Central memory CD8-positive, alpha-beta T cell (primary cell): ENCODE measurements around the gene HOXC13.

Experiments
- ATAC-seq: fragments of 150-1000 bp; cut with Tn5 transposase; replicated peaks from 2 replicates; pipeline ENCODE4 v1.10.0; 2022; ENCODE audit warnings: mild to moderate bottlenecking, moderate FRiP score, moderate number of reproducible peaks; ENCODE audit not compliant: poor library complexity, severe bottlenecking; ENCODE audit errors: extremely low read depth
- DNase-seq, 2 donors: peaks; one replicate each; pipeline ENCODE4 v3.0.0; 2021; ENCODE audit warnings: low spot score in 2 of 2
- H3K27ac Mint-ChIP-seq: one replicate; pipeline ENCODE4 v1.8.0; 2022; ENCODE audit warnings: low read depth, mild to moderate bottlenecking, moderate library complexity, mixed read lengths
- H3K27me3 Mint-ChIP-seq: one replicate; pipeline ENCODE4 v1.8.0; 2022; ENCODE audit warnings: mixed read lengths
- H3K36me3 Mint-ChIP-seq: one replicate; pipeline ENCODE4 v1.8.0; 2022; ENCODE audit warnings: mild to moderate bottlenecking, moderate library complexity, mixed read lengths; ENCODE audit not compliant: insufficient read depth
- H3K4me1 Mint-ChIP-seq: one replicate; pipeline ENCODE4 v1.8.0; 2022; ENCODE audit warnings: mixed read lengths
- H3K4me3 Mint-ChIP-seq: one replicate; pipeline ENCODE4 v1.8.0; 2022; ENCODE audit warnings: mild to moderate bottlenecking, moderate library complexity, mixed read lengths
- H3K9me3 Mint-ChIP-seq: one replicate; pipeline ENCODE4 v1.8.0; 2022; ENCODE audit warnings: mixed read lengths

Gene HOXC13

DNA sequence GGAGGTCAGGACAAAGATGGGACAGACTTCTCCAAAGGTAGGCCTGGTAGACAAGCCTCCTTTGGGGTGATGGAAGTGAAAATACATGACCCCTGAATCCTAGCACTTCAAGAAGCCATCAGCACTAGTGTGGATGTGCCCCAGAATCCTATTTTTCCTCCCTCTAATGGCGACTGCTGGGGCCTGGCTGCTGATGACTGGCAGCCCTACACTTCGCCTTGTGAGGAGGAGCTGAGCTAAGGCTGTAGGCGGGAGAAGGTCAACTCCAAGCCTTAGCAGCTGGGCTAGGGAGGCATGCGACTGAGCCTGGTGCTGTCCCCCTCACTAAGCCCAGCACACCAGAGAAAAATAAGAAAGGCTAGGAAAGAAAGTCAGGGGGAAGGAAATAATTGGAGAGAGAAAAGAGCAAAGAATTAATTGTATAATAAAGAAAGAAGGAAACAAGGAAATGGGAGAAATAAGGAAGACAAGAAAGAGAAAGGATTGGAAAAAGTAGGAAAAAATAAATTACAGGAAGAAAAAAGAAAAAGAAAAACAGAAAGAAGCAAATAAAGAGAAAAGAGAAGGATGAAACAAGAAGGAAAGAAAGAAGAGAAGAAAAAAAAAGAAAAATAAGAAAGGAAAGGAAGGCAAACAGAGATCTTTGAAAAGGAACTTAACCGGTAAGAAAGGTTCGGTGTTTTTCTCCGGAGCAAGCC is 41.6 kb downstream of the HOXC13 start:
- Mint-ChIP-seq H3K27ac (no peak overlapping the region), H3K4me1 (peaks cover 21% of the 10 kb centered on the region), H3K9me3 (no peaks in the 10 kb centered on the region), H3K27me3 (peaks cover 99% of the 10 kb centered on the region), H3K4me3 (no peak overlapping the region), H3K36me3 (peaks cover 27% of the 10 kb centered on the region)
- ATAC-seq (no peak), DNase-seq (no peak)

DNA sequence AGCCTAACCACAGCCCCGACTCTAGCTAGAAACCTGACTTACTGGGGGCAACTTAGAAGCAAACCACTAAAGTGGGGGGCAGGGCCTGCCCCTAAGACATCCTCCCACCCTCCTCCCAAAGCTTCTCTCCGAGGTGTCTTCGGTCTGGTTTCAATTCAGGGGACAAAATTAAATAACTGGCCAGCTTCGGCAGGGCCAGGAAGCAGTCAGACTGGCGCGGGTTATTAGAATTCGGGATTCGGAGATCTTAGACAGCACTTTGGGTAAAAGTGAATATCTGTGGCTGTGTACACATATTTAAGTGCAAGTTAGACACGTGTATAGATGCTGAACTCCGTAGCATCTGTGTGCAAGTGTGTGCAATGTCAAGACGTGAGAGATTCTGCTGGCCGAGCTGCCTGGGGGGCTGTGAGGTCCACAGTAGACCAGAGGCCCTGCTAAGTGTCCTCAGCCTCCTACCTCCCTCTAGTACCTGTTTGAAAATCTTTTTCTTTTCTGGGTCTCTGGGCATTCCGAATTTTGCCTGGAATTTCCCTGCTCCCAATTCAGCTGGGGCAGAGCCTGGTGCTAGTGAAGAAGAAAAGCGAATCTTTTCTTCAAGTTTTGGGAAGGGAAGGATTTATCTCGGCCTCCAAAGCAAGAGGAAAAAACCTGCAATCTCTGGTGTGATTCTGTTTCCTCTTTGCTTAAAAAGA is 42.3 kb downstream of the HOXC13 start:
- DNase-seq (no peak), ATAC-seq (no peak)
- H3K9me3 Mint-ChIP-seq: no peaks in the 10 kb centered on the region
- no peak overlapping the region for H3K4me3 Mint-ChIP-seq
- no peak overlapping the region for H3K27ac Mint-ChIP-seq
- peaks cover 25% of the 10 kb centered on the region for H3K36me3 Mint-ChIP-seq
- peaks cover 99% of the 10 kb centered on the region for H3K27me3 Mint-ChIP-seq
- peaks cover 20% of the 10 kb centered on the region for H3K4me1 Mint-ChIP-seq

DNA sequence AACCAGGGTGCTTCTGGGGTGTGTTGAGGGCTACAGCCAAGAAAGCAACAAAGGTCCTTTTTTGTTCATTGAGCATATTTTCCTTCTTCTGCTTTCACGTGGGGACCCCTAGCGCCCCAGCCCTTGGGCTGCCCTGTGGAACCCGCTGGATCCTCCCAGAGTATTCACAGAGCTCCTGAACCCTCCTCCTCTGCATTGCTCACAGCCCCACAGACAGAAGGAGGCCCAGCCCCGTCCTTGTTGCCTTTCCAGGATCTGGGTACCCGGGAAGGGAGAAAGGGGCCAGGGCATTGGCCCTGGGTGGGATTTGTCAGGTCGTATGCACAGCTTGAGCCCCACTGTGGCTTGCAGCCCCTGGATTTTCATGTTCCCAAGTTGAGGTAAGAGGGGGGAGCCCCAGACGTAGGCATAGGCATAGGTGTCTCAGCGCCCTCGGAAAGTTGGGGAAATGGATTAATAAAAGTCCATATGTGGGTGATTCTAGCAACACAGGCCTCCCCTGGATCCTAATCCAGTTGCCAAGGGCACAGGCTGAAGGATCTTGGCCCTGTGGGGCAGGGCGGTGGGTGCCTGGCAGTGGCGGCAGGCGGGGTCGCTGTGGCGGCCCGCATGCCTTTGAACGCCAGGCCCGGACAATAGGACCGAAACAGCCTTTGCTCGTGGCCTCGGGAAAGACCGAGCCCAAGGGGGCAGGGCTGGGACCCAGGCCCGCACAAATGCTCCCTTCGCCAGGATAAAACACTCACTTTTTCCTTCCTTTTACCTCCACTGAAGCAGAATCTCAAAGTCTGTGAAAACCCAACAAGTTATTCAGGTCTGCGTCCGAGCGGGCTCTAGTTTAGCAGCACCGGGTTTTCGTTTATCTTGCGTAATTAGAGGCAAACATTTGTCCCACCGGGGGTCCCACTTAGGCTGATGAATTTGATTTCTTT is 43.3 kb downstream of the HOXC13 start:
- H3K27me3 Mint-ChIP-seq: peaks cover 99% of the 10 kb centered on the region
- DNase-seq (no peak), ATAC-seq (no peak)
- H3K36me3 Mint-ChIP-seq: peaks cover 20% of the 10 kb centered on the region
- H3K4me3 Mint-ChIP-seq: no peak overlapping the region
- no peaks in the 10 kb centered on the region for H3K9me3 Mint-ChIP-seq
- H3K27ac Mint-ChIP-seq: no peak overlapping the region
- peaks cover 30% of the 10 kb centered on the region for H3K4me1 Mint-ChIP-seq

DNA sequence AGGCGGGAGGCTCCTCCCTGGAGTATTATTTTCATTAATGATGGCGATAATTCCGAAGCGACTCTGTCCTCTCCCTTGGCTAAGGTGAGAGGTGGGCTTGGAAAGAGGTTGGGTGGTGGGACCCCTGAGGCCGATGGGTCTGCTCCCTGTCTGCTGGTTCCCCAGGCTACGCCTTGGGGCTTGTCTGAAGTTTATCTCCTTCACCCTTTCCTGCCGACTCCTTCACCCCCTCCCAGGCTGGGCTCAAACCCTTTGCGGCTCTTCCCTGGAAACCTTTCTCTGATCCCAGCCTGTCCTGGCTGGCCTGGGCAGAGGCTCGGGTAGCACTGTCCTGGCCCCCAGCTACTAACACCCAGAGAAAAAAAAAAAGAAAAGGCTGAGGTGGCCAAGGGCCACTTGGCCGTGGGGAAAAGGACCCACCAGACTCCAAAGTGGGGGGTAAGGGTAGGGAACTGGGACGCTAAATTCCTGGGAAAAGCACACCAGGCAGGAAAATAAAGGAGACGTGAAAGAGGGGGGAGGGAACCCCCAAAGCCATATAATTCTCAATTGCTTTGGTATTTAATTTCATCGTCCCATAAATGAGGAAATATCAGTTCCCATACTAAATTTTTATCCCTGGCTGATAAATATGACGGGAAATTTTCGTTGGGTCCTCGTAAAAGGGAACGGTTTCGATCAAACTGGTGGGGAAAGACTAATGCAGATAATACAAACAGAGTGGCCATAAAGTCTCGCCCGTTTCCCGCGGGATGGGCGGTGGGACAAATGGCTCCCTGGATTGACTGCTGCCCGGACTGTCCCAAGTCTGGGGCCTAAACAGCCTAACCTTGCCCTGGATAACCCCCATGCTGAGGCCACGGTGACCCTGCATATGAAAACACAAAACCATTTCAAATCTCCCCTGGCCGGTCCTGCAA is 44.3 kb downstream of the HOXC13 start:
- Mint-ChIP-seq H3K27me3 (peaks cover 99% of the 10 kb centered on the region), H3K27ac (peak overlapping the region; percentile 53), H3K9me3 (no peaks in the 10 kb centered on the region), H3K36me3 (peaks cover 20% of the 10 kb centered on the region), H3K4me1 (peaks cover 28% of the 10 kb centered on the region), H3K4me3 (no peak overlapping the region)
- DNase-seq (no peak), ATAC-seq (no peak)

DNA sequence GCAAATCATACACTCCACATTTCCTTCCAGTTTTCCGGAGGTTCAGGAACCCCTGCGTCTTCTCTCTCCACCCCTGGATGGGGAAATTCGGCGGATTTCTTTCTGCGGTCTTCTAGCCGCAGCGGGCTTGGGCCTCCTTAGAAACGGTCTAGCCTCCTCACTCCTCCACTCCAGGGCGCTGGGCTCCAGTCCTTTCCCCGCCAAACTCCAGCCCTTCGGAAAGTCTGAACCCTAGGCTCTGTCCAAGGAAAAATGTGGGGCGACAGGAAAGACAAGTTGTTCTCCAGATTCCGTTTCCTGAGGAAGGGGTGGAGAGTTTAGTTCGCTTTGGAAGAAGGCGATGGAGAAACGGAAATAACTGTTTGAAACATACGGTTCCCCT is 44.9 kb downstream of the HOXC13 start:
- no peak overlapping the region for H3K4me3 Mint-ChIP-seq
- ATAC-seq (no peak), DNase-seq (no peak)
- H3K9me3 Mint-ChIP-seq: no peaks in the 10 kb centered on the region
- peaks cover 20% of the 10 kb centered on the region for H3K36me3 Mint-ChIP-seq
- peaks cover 99% of the 10 kb centered on the region for H3K27me3 Mint-ChIP-seq
- peak overlapping the region; percentile 53 for H3K27ac Mint-ChIP-seq
- peaks cover 27% of the 10 kb centered on the region for H3K4me1 Mint-ChIP-seq

DNA sequence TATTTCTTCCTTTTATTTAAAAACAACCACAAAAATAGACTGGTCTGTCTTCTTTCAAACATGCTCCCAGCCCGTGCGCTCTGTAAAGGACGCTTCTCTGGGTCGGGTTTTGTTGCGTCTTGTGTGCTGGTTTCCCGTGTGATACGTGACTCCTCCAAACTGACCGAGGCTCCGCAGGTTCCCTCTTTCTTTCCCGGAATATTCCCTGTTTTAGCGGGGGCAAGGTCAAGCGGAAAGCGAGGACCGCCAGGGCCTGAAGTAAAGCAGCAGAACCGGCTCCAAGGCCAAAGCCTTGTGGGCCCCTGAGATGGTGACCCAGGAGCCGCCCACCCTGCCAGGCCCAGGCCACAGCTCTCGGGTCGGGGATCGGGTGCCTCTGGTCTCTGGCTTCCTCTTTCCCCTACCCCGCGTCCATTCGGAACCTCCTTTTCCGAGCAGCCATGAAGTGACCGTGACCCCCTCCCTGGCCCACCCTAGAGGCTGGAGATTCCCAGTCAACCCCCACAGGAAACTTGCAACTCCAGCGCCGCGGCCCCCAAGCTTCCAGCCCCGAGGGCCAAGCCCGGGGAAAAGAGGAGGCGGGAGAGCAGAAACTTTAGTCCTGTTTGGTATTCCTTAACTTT is 45.4 kb downstream of the HOXC13 start:
- DNase-seq: no peak
- Mint-ChIP-seq H3K9me3 (no peaks in the 10 kb centered on the region), H3K27me3 (peaks cover 99% of the 10 kb centered on the region), H3K36me3 (peaks cover 20% of the 10 kb centered on the region), H3K4me3 (peak overlapping the region; percentile 61), H3K27ac (peak overlapping the region; percentile 53), H3K4me1 (peaks cover 30% of the 10 kb centered on the region)
- no peak for ATAC-seq

DNA sequence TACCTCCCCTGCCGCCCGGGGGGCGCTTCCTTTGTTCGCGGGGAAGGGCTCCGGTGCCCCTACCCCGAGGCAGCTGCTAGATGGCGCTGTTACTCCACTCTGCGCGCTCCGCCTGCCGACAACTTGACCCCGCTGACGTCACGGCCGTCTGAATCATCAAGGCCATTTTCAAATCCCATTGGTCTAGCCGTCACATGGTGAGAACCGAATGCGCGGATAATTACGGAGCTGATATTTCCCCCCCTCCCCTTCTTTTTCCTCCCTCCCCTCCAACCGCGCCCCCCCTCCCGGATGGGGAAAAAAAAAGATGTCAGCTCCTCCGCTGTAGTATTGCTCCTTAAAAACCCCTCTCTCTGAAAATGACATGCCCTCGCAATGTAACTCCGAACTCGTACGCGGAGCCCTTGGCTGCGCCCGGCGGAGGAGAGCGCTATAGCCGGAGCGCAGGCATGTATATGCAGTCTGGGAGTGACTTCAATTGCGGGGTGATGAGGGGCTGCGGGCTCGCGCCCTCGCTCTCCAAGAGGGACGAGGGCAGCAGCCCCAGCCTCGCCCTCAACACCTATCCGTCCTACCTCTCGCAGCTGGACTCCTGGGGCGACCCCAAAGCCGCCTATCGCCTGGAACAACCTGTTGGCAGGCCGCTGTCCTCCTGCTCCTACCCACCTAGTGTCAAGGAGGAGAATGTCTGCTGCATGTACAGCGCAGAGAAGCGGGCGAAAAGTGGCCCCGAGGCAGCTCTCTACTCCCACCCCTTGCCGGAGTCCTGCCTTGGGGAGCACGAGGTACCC is 46.5 kb downstream of the HOXC13 start, which contains the start of gene HOXC10:
TSS of gene HOXC10 (plus strand) at position 246 of the 791 bp plus-strand sequence. CDS start at position 360, 114 bp downstream.
- Mint-ChIP-seq H3K36me3 (peaks cover 23% of the 10 kb centered on the region), H3K4me1 (peaks cover 41% of the 10 kb centered on the region), H3K4me3 (peak within 1 kb of the TSS; percentile 61), H3K9me3 (no peaks in the 10 kb centered on the region), H3K27ac (peak within 1 kb of the TSS; percentile 65), H3K27me3 (peaks cover 99% of the 10 kb centered on the region)
- DNase-seq: peak; percentile 47 to 61
- ATAC-seq: peak; percentile 55

DNA sequence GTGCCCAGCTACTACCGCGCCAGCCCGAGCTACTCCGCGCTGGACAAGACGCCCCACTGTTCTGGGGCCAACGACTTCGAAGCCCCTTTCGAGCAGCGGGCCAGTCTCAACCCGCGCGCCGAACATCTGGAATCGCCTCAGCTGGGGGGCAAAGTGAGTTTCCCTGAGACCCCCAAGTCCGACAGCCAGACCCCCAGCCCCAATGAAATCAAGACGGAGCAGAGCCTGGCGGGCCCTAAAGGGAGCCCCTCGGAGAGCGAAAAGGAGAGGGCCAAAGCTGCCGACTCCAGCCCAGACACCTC is 47.0 kb downstream of the HOXC13 start:
- peak overlapping the region; percentile 61 for H3K4me3 Mint-ChIP-seq
- peaks cover 25% of the 10 kb centered on the region for H3K36me3 Mint-ChIP-seq
- H3K4me1 Mint-ChIP-seq: peaks cover 46% of the 10 kb centered on the region
- peaks cover 99% of the 10 kb centered on the region for H3K27me3 Mint-ChIP-seq
- no peak for ATAC-seq
- H3K9me3 Mint-ChIP-seq: no peaks in the 10 kb centered on the region
- DNase-seq: no peak
- H3K27ac Mint-ChIP-seq: peak overlapping the region; percentile 65

DNA sequence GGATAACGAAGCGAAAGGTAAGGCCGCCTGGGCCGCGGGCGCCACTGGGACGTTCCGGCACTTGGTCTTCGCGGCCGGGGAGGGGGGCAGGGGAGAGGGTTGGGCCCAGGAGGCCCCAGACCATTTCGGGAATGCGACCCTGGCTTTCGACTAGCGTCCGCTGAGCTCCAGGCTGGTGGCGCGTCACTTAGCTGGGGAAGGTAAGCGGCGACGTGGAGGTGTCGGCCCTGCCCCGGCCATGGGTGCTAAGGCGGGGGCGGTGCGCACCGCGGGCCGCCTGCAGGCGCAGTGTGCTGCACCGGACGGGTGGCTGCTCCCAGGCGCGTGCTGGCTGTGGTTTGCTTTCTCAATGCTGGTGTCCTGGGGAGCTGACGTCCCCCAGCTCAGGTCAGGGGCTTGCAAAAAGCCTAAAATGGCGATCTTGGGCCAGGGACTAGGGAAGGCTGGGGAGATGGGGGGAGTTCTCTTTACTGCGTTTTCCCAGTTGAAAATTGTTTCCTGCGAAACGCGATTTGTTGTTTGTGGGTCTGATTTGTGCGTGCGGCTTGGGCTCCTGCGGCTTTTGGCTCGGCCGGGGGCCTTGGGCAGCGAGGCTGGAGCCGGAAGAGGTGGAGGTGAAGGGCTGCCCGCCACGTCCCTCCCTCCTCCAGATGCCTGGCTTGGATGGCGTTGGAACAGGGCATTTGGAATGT is 47.5 kb downstream of the HOXC13 start:
- DNase-seq: no peak
- peaks cover 27% of the 10 kb centered on the region for H3K36me3 Mint-ChIP-seq
- no peaks in the 10 kb centered on the region for H3K9me3 Mint-ChIP-seq
- peaks cover 99% of the 10 kb centered on the region for H3K27me3 Mint-ChIP-seq
- peak overlapping the region; percentile 37 for H3K4me3 Mint-ChIP-seq
- ATAC-seq: no peak
- H3K4me1 Mint-ChIP-seq: peaks cover 47% of the 10 kb centered on the region
- peak overlapping the region; percentile 69 for H3K27ac Mint-ChIP-seq

DNA sequence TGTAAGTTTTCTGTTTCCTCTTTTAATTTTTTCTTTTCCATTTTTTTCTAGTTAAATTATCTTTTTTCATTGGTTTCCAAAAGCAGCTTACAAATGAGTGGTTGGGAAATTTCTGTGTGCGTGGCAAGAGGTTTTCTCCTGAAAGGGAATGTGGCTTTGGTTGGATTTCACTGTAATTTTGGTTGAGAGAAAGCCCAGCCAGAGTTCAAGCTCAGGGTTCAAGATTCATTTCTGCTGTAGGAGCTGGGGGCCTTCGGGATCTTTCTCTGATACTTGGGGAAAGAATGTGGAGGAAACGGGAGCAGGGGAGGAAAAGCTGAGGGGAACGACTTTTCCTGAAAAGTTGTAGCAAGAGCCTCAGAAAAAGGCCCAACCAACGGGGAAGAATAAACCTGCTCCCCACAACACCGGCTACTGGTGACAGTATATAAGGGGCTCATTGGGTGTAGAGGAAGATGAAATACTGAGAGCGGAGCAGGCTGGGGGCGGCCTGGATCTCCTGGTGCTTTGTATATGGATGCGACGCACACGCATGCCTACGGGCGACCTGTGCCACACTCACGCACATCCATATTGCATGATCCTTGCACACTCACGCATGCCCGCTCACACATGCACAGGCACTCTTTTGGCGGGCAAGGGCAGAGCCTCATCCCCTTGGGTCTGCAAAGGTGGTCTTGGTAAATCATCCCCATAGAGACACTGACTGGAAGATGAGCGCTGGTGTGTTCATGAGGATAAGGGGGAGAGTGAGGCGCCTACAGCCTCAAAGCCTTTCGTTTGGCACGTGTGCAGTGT is 48.3 kb downstream of the HOXC13 start:
- ATAC-seq (no peak), DNase-seq (no peak)
- H3K4me3 Mint-ChIP-seq: peak overlapping the region; percentile 37
- no peaks in the 10 kb centered on the region for H3K9me3 Mint-ChIP-seq
- H3K36me3 Mint-ChIP-seq: peaks cover 28% of the 10 kb centered on the region
- H3K27me3 Mint-ChIP-seq: peaks cover 99% of the 10 kb centered on the region
- peak overlapping the region; percentile 69 for H3K27ac Mint-ChIP-seq
- peaks cover 47% of the 10 kb centered on the region for H3K4me1 Mint-ChIP-seq
